Parathyroid adenoma (tissue), 2 donors: ENCODE results near the gene GNB1L.
"Not testable (repeated sequence)": the region's sequence is repeated elsewhere in the genome, so short reads cannot be mapped to it uniquely, and the experiment has no call there.

Experiments used
- H2AFZ ChIP-seq: fragments of 300-600 bp; sonication (generic); one replicate; pipeline ENCODE4 v1.7.0; 2017; ENCODE audit warnings: antibody characterized with exemption, mild to moderate bottlenecking
- H3K27ac ChIP-seq: fragments of 300-600 bp; sonication (generic); one replicate; pipeline ENCODE4 v1.7.0; 2017
- H3K27me3 ChIP-seq: fragments of 300-600 bp; sonication (generic); one replicate; pipeline ENCODE4 v1.7.0; 2017; ENCODE audit warnings: low read length; ENCODE audit not compliant: control insufficient read depth, insufficient read depth
- H3K36me3 ChIP-seq: fragments of 300-600 bp; sonication (generic); one replicate; pipeline ENCODE4 v1.7.0; 2017; ENCODE audit warnings: low read length; ENCODE audit not compliant: control insufficient read depth, insufficient read depth
- H3K4me1 ChIP-seq: fragments of 300-600 bp; sonication (generic); one replicate; pipeline ENCODE4 v1.7.0; 2017; ENCODE audit warnings: control low read depth
- H3K4me2 ChIP-seq: fragments of 300-600 bp; sonication (generic); one replicate; pipeline ENCODE4 v1.7.0; 2017; ENCODE audit warnings: low read length
- H3K4me3 ChIP-seq: fragments of 300-600 bp; sonication (generic); one replicate; pipeline ENCODE4 v1.7.0; 2017; ENCODE audit warnings: low read depth, low read length
- H3K79me2 ChIP-seq: fragments of 300-600 bp; sonication (generic); one replicate; pipeline ENCODE4 v1.7.0; 2017; ENCODE audit warnings: control low read depth
- H3K9ac ChIP-seq: fragments of 300-600 bp; sonication (generic); one replicate; pipeline ENCODE4 v1.7.0; 2017; ENCODE audit warnings: mild to moderate bottlenecking
- H3K9me3 ChIP-seq: fragments of 300-600 bp; sonication (generic); one replicate; pipeline ENCODE4 v1.7.0; 2017; ENCODE audit warnings: low read length; ENCODE audit not compliant: control insufficient read depth
- TF ChIP-seq, protein P1 (sequence below): fragments of 300-600 bp; sonication (generic); IDR thresholded peaks from one replicate; pipeline ENCODE4 v1.7.0; 2017; ENCODE audit warnings: antibody characterized with exemption, mild to moderate bottlenecking
- donor health status: primary hyperparathyroidism.

Gene GNB1L

DNA sequence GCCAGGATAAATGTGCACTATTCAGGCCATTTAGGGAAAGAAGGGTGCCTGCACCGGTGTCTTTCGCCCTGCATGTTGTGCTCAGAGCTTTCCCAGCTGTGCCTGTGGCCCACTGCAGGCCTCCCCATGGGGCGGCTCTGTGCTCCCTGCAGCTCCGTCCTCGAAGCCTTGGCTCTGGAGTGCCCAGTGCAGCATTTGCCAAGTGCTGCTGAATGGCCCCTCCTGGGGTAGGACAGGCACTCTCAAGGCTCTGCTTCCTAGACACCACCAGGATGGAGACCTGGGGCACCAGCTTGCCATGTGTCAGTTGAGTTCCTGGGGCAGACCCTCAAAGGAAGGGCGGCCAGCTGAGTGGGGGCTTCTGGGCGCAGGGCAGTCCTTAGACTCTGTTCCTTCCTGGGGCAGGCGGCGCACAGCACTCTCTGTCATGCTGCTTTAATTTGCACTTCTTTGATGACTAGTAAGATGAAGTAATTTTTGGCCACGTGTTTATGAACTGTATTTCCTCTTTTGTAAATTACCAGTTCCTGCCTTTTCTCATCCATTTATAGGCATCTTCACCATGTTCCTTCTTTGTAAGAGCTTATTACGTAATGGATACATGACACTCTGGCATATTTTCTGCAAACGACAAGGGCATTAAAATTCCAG, 32.1 kb upstream of the GNB1L start:
- TF ChIP-seq, protein P1, sequence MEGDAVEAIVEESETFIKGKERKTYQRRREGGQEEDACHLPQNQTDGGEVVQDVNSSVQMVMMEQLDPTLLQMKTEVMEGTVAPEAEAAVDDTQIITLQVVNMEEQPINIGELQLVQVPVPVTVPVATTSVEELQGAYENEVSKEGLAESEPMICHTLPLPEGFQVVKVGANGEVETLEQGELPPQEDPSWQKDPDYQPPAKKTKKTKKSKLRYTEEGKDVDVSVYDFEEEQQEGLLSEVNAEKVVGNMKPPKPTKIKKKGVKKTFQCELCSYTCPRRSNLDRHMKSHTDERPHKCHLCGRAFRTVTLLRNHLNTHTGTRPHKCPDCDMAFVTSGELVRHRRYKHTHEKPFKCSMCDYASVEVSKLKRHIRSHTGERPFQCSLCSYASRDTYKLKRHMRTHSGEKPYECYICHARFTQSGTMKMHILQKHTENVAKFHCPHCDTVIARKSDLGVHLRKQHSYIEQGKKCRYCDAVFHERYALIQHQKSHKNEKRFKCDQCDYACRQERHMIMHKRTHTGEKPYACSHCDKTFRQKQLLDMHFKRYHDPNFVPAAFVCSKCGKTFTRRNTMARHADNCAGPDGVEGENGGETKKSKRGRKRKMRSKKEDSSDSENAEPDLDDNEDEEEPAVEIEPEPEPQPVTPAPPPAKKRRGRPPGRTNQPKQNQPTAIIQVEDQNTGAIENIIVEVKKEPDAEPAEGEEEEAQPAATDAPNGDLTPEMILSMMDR: no peak
- Histone ChIP-seq H3K27ac (peak overlapping the region; percentile 47), H3K4me3 (no peak overlapping the region), H3K9me3 (no peaks in the 10 kb centered on the region), H3K79me2 (no peaks in the 10 kb centered on the region), H3K27me3 (no peaks in the 10 kb centered on the region), H3K4me1 (peaks cover 16% of the 10 kb centered on the region), H3K36me3 (no peaks in the 10 kb centered on the region), H3K9ac (no peak overlapping the region), H2AFZ (no peak overlapping the region), H3K4me2 (no peak overlapping the region)

DNA sequence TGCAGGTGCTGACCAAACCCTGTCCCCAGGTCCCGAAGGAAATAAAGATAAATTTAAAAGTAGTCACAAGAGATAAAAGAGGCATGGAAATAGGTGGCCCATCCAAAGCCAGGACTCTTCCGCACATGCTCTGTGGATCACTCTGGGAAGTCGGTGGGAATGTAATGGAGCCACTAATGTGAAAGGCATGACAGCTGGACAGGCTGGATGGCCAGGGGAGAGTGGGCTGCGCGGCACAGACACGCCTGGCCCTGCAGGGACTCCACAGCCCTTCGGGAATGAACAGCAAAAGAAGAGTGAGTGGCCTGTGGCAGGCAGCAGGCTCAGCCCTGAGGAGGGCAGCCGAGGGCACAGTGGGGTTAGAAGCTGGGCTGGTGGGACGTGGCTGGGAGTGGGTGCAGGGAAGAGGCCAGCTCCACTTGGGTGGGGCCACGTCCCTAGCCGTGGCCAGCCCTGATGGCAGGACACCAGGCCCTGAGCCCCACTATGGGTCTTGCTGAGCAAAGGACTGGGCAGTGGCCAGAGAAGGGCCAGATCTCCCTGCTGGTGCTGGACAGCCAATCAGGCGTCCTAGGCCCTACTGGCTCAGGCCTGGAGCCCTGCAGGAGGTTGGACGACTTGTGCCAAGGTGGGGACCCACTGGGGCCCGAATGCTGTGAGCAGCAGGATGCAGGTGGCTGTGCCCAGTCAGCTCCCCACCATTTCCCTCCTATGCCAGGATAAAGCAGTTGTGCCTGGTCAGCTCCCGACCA, 31.3 kb upstream of the GNB1L start:
- Histone ChIP-seq H3K36me3 (no peaks in the 10 kb centered on the region), H3K79me2 (no peaks in the 10 kb centered on the region), H3K27me3 (no peaks in the 10 kb centered on the region), H3K4me2 (no peak overlapping the region), H3K27ac (no peak overlapping the region), H2AFZ (no peak overlapping the region), H3K4me1 (peaks cover 12% of the 10 kb centered on the region), H3K4me3 (no peak overlapping the region), H3K9me3 (no peaks in the 10 kb centered on the region), H3K9ac (no peak overlapping the region)
- TF ChIP-seq, protein P1: no peak

DNA sequence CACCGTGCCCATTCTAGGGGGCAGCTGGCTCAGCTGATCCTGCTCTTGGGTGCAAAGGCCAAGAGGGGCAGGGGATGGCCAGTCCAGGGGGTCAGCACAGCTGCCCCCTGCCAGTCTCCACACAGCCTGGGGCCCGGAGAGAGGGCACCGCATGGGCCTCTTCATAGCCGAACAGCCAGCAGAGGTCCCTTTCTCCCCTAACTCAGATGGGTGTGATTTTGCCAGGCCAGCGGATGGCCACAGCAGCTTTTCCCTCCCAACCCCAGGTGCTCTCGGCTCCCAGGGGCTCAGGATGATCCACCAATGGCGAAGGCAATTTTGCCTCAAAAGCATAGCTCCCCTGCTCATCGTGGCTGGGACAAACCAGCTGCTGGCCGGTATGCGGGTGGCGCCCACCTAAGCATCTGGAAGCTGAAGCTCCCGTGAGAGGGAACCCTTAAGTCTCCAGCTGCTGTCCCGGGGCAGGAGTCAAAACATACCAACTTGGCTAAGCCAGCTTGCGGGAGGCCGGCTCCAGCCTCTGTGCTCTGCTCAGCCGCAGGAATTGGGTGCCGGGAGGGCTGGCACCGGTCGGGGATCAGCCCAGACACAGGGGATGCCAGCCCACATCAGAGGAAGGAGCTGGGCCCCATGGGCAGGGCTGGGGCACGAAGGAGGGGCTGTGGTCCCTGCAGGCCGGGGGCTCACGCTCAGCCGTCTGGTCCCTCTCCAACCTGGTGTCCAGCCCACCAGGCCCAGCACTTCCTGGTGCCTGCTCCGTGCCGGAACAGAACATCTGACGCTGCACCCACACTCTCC, 30.5 kb upstream of the GNB1L start:
- H3K79me2 ChIP-seq: no peaks in the 10 kb centered on the region
- no peak overlapping the region for H2AFZ ChIP-seq
- H3K36me3 ChIP-seq: no peaks in the 10 kb centered on the region
- no peak overlapping the region for H3K4me2 ChIP-seq
- no peak overlapping the region for H3K4me3 ChIP-seq
- no peak overlapping the region for H3K27ac ChIP-seq
- TF ChIP-seq, protein P1: no peak
- no peak overlapping the region for H3K9ac ChIP-seq
- no peaks in the 10 kb centered on the region for H3K27me3 ChIP-seq
- no peaks in the 10 kb centered on the region for H3K9me3 ChIP-seq
- H3K4me1 ChIP-seq: peaks cover 6% of the 10 kb centered on the region

DNA sequence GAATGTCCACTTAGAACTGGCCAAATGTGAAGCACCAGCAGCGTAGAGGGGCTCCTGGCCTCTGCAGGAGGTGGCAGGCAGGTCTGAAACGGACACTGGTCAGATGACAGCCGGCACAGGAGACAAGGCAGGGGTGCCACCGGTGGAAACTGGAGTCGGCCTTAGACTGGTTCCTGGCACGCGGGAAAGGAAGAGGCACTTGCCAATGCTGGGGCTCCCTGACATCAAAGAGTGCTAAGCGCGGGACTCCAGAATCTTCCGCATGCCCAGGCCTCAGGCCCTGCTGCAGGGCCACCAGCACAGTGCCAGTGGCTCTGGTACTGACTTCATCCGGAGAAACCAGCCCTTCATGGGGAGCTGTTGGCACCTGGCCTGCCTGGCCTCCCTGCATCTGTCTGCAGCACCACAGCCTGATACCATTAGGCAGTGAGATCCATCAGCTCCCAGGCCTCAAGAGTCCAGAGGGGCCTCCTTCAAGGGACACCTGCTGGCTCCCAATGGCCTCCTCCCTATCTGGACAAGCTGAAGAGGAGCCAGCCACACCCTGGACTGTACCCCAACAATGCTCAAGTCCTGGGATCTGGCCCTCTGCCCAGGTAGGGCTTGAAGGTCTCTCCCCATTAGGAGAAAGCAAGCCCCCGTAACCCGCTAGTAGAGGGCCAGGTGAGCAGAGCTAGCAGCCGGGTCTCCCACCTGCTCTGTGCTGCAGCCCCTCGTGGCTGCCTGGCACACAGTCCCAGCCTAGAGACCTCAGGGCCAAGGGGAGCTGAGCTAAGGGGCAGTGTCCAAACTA, 29.7 kb upstream of the GNB1L start:
- Histone ChIP-seq H3K4me1 (peaks cover 6% of the 10 kb centered on the region), H3K79me2 (no peaks in the 10 kb centered on the region), H3K36me3 (no peaks in the 10 kb centered on the region), H2AFZ (no peak overlapping the region), H3K9ac (no peak overlapping the region), H3K27ac (no peak overlapping the region), H3K4me3 (no peak overlapping the region), H3K27me3 (no peaks in the 10 kb centered on the region), H3K9me3 (no peaks in the 10 kb centered on the region), H3K4me2 (no peak overlapping the region)
- TF ChIP-seq, protein P1: no peak

DNA sequence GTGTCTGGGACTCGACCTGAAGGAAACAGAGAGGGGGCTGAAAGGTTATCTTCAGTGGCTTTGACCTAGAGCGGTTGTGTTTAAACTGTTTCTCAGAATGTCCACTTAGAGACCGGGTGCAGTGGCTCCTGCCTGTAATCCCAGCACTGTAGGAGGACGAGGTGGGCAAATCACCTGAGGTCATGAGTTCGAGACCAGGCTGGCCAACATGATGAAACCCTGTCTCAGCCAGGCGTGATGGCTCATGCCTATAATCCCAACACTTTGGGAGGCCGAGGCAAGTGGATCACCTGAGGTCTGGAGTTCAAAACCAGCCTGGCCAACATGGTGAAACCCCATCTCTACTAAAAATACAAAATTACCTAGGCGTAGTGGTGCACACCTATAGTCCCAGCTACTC, 28.8 kb upstream of the GNB1L start:
- H3K4me1 ChIP-seq, H3K9ac ChIP-seq, H3K27me3 ChIP-seq, H3K4me3 ChIP-seq, H3K79me2 ChIP-seq, H2AFZ ChIP-seq, H3K36me3 ChIP-seq, H3K4me2 ChIP-seq, H3K27ac ChIP-seq, H3K9me3 ChIP-seq: not testable (repeated sequence)
